ENCODE data around the gene CT45A3. TPM values are rescaled to one million over a fixed set of nuclear protein-coding genes. Genes with fewer than 3 reads are reported as not detected.

CT45A3 gene
- polyA plus RNA-seq, 1 of the 3 experiments (the other 2 are of a cell fraction), result not detected

- DNase-seq, result no peak
Measured at GRCh38 chrX:135741192-135741715, 26.7 kb downstream of the CT45A3 start.

GRCh38 chrX:135740681-135741149 lies 27.3 kb downstream of the CT45A3 start:
- CTCF ChIA-PET, result interaction anchor here (1.6 kb wide), 1 partner anchor 144 kb away, joined by 5 read pairs; no protein-coding TSS in a partner anchor
- H3K27ac ChIP-seq (ENCODE audit: low read depth in 2 of 2, low read length in 1 of 2), result no peak overlapping the region
- no peaks in the 10 kb centered on the region for H3K4me1 ChIP-seq (ENCODE audit: control insufficient read depth in 1 of 2, insufficient read depth in 2 of 2, low read depth in 1 of 2, low read length in 1 of 2)
- H3K9me3 ChIP-seq, result no peaks in the 10 kb centered on the region
- POLR2A ChIA-PET, result no interaction called here
- H3F3A ChIP-seq (replicated peaks; ENCODE audit: insufficient read depth), result no peaks in the 10 kb centered on the region
- no peaks in the 10 kb centered on the region for H3K79me2 ChIP-seq (ENCODE audit: insufficient read depth)
- 33% methylated on average over 16 of the region's 18 CpGs for WGBS (ENCODE audit: low lambda C conversion rate)
- H4K20me1 ChIP-seq (ENCODE audit: insufficient read depth), result no peaks in the 10 kb centered on the region
- H3K27me3 ChIP-seq (ENCODE audit: insufficient read depth), result peaks cover 9% of the 10 kb centered on the region; the same call in 1 of the 2 replicates
- no peaks in the 10 kb centered on the region for H3K9me2 ChIP-seq
- peak overlapping the region in 1 of 2 experiments; percentile 16; a peak in 1 of 4 replicates for H3K4me3 ChIP-seq (ENCODE audit: low read depth in 2 of 2, low read length in 1 of 2)
- H3K9ac ChIP-seq, result no peak overlapping the region
- peak overlapping the region; percentile 50; the same call in 1 of the 2 replicates for H3K4me2 ChIP-seq
- peak; percentile 46 for DNase-seq
- no peak for TF ChIP-seq MAX (IDR thresholded peaks at IDR 0.05; ENCODE audit: low read depth)
- TF ChIP-seq EP300 (IDR thresholded peaks at IDR 0.05; ENCODE audit: borderline replicate concordance in 1 of 2, low read depth in 1 of 2, low read length in 1 of 2), result no peak
- no peak for TF ChIP-seq IRF3 (IDR thresholded peaks at IDR 0.05; ENCODE audit: low read depth, low read length)
- peak; percentile 59 for TF ChIP-seq ELF1 (IDR thresholded peaks at IDR 0.05)
- TF ChIP-seq CTCF (IDR thresholded peaks at IDR 0.05), result peak; percentile 61
- no peak for TF ChIP-seq NRF1 (IDR thresholded peaks at IDR 0.05; ENCODE audit: low read depth, low read length)
- TF ChIP-seq USF1 (IDR thresholded peaks at IDR 0.05; ENCODE audit: borderline replicate concordance, low read depth), result no peak
- TF ChIP-seq FOXM1 (IDR thresholded peaks at IDR 0.05; ENCODE audit: low read depth), result no peak
- no peak for TF ChIP-seq RFX5 (IDR thresholded peaks at IDR 0.05; ENCODE audit: low read length)
- no peak for TF ChIP-seq YY1 (IDR thresholded peaks at IDR 0.05; ENCODE audit: low read depth)
- TF ChIP-seq TEAD4 (IDR thresholded peaks at IDR 0.05; ENCODE audit: borderline replicate concordance, insufficient read depth), result no peak
- TF ChIP-seq FOXJ3 (CRISPR knock-in tag; IDR thresholded peaks at IDR 0.05), result no peak
- no peak for TF ChIP-seq ZBTB33 (IDR thresholded peaks at IDR 0.05; ENCODE audit: borderline replicate concordance, low read depth)
- peak; percentile 40 for TF ChIP-seq RAD21 (IDR thresholded peaks at IDR 0.05; ENCODE audit: low read length)
- H2AFZ ChIP-seq (ENCODE audit: low read depth), result no peak overlapping the region
- H3K36me3 ChIP-seq (replicated peaks in 1 of 2; ENCODE audit: control insufficient read depth in 1 of 2, insufficient read depth in 2 of 2, low read length in 1 of 2), result no peaks in the 10 kb centered on the region

More at GRCh38 chrX:135741192-135741715, 26.7 kb downstream of the CT45A3 start:
- H4K20me1 ChIP-seq (ENCODE audit: insufficient read depth), result no peaks in the 10 kb centered on the region
- no peaks in the 10 kb centered on the region for H3K9me2 ChIP-seq
- H3K36me3 ChIP-seq (replicated peaks in 1 of 2; ENCODE audit: control insufficient read depth in 1 of 2, insufficient read depth in 2 of 2, low read length in 1 of 2), result no peaks in the 10 kb centered on the region
- TF ChIP-seq CTCF (IDR thresholded peaks at IDR 0.05) (no peak), TCF12 (IDR thresholded peaks at IDR 0.05) (no peak), RFX5 (IDR thresholded peaks at IDR 0.05; ENCODE audit: low read length) (no peak), NRF1 (IDR thresholded peaks at IDR 0.05; ENCODE audit: low read depth, low read length) (no peak)
- H3K4me2 ChIP-seq, result no peak overlapping the region
- H2AFZ ChIP-seq (ENCODE audit: low read depth), result no peak overlapping the region
- no peaks in the 10 kb centered on the region for H3K79me2 ChIP-seq (ENCODE audit: insufficient read depth)
- H3F3A ChIP-seq (replicated peaks; ENCODE audit: insufficient read depth), result no peaks in the 10 kb centered on the region
- no peak overlapping the region for H3K27ac ChIP-seq (ENCODE audit: low read depth in 2 of 2, low read length in 1 of 2)
- no peaks in the 10 kb centered on the region for H3K4me1 ChIP-seq (ENCODE audit: control insufficient read depth in 1 of 2, insufficient read depth in 2 of 2, low read depth in 1 of 2, low read length in 1 of 2)
- H3K27me3 ChIP-seq (ENCODE audit: insufficient read depth), result peaks cover 9% of the 10 kb centered on the region; the same call in 1 of the 2 replicates
- no peak overlapping the region for H3K4me3 ChIP-seq (ENCODE audit: low read depth in 2 of 2, low read length in 1 of 2)
- CTCF ChIA-PET, result interaction anchor here (0.7 kb wide), 1 partner anchor 114 kb away, joined by 3 read pairs; no protein-coding TSS in a partner anchor
- WGBS (ENCODE audit: low lambda C conversion rate), result 23% methylated on average over 8 of the region's 23 CpGs
- POLR2A ChIA-PET, result no interaction called here
- H3K9me3 ChIP-seq, result no peaks in the 10 kb centered on the region
- H3K9ac ChIP-seq, result no peak overlapping the region

All from SK-N-SH (cell line).